NT2/D1 (cell line): ENCODE data around the gene HSPA12B.
A peak's percentile ranks its signal among the peaks of the same experiment; 100 is the strongest.

Experiments used
- DNase-seq: peaks from one replicate; pipeline ENCODE4 v3.0.0-alpha.2; 2011; ENCODE audit warnings: low read depth, low spot score
- H3K27me3 ChIP-seq: 2 replicates; pipeline ENCODE4 v1.6.0; 2011; ENCODE audit warnings: mild to moderate bottlenecking; ENCODE audit not compliant: insufficient read length, insufficient read depth
- H3K36me3 ChIP-seq: 2 replicates; pipeline ENCODE4 v1.6.1; 2011; ENCODE audit warnings: mild to moderate bottlenecking, low read length, mixed read lengths; ENCODE audit not compliant: insufficient read depth, insufficient read length
- H3K4me1 ChIP-seq: 2 replicates; pipeline ENCODE4 v1.5.1; 2011; ENCODE audit not compliant: insufficient read depth, insufficient read length
- H3K4me3 ChIP-seq: 2 replicates; pipeline ENCODE4 v1.5.1; 2011; ENCODE audit warnings: low read depth; ENCODE audit not compliant: insufficient read length
- H3K9ac ChIP-seq: 2 replicates; pipeline ENCODE4 v1.6.0; 2011; ENCODE audit warnings: low read depth; ENCODE audit not compliant: insufficient read length
- H3K9me3 ChIP-seq: 2 replicates; pipeline ENCODE4 v1.5.1; 2011; ENCODE audit warnings: mild to moderate bottlenecking, low read length; ENCODE audit not compliant: insufficient read depth
- SUZ12 ChIP-seq: IDR thresholded peaks from 2 replicates; pipeline ENCODE4 v1.6.1; 2011; ENCODE audit not compliant: insufficient read length, insufficient read depth; ENCODE audit errors: extremely low read depth
- YY1 ChIP-seq: IDR thresholded peaks from 2 replicates; pipeline ENCODE4 v1.6.1; 2011; ENCODE audit not compliant: insufficient read length, insufficient read depth
- ZNF274 ChIP-seq: IDR thresholded peaks from 2 replicates; pipeline ENCODE4 v1.6.1; 2011; ENCODE audit warnings: mild to moderate bottlenecking, low read depth, low read length

The HSPA12B gene

GRCh38 chr20:3711484-3711941 is 21.0 kb upstream of the HSPA12B start:
- TF ChIP-seq SUZ12 (no peak), YY1 (no peak), ZNF274 (no peak)
- Histone ChIP-seq H3K4me3 (no peak overlapping the region), H3K9ac (no peak overlapping the region), H3K27me3 (no peaks in the 10 kb centered on the region), H3K9me3 (no peaks in the 10 kb centered on the region), H3K36me3 (no peaks in the 10 kb centered on the region), H3K4me1 (peaks cover 2% of the 10 kb centered on the region)
- no peak for DNase-seq

GRCh38 chr20:3712279-3712873 is 20.1 kb upstream of the HSPA12B start, which contains the start of gene SIGLEC1:
TSS of gene SIGLEC1 (minus strand) at chr20:3712600. CDS start at chr20:3707128, 5,472 bp downstream.
- Histone ChIP-seq H3K9me3 (no peaks in the 10 kb centered on the region), H3K36me3 (no peaks in the 10 kb centered on the region), H3K4me1 (peaks cover 2% of the 10 kb centered on the region), H3K4me3 (no peak within 1 kb of the TSS), H3K27me3 (no peaks in the 10 kb centered on the region), H3K9ac (no peak within 1 kb of the TSS)
- no peak for DNase-seq
- TF ChIP-seq ZNF274 (no peak), YY1 (no peak), SUZ12 (no peak)

- TF ChIP-seq SUZ12, result no peak
- no peak for TF ChIP-seq YY1
- no peak for TF ChIP-seq ZNF274
- Histone ChIP-seq H3K4me3 (no peak overlapping the region), H3K9me3 (no peaks in the 10 kb centered on the region), H3K4me1 (peaks cover 2% of the 10 kb centered on the region), H3K27me3 (no peaks in the 10 kb centered on the region), H3K9ac (no peak overlapping the region), H3K36me3 (no peaks in the 10 kb centered on the region)
- no peak for DNase-seq
These were observed 18.4 kb upstream of the HSPA12B start for GRCh38 chr20:3714092-3714491.

- Histone ChIP-seq H3K27me3 (peaks cover 5% of the 10 kb centered on the region), H3K9me3 (no peaks in the 10 kb centered on the region), H3K9ac (no peak overlapping the region), H3K4me1 (no peaks in the 10 kb centered on the region), H3K36me3 (no peaks in the 10 kb centered on the region), H3K4me3 (no peak overlapping the region)
- peak; percentile 38 for DNase-seq
- TF ChIP-seq YY1 (no peak), SUZ12 (no peak), ZNF274 (no peak)
These were observed 16.2 kb upstream of the HSPA12B start for GRCh38 chr20:3716195-3716834.

GRCh38 chr20:3719046-3719445 is 13.4 kb upstream of the HSPA12B start:
- Histone ChIP-seq H3K9ac (no peak overlapping the region), H3K27me3 (peaks cover 5% of the 10 kb centered on the region), H3K4me3 (no peak overlapping the region), H3K4me1 (no peaks in the 10 kb centered on the region), H3K36me3 (no peaks in the 10 kb centered on the region), H3K9me3 (no peaks in the 10 kb centered on the region)
- DNase-seq, result no peak
- TF ChIP-seq SUZ12 (no peak), YY1 (no peak), ZNF274 (no peak)

GRCh38 chr20:3720068-3720467 is 12.4 kb upstream of the HSPA12B start:
- Histone ChIP-seq H3K27me3 (peaks cover 5% of the 10 kb centered on the region), H3K4me1 (no peaks in the 10 kb centered on the region), H3K4me3 (no peak overlapping the region), H3K9me3 (no peaks in the 10 kb centered on the region), H3K36me3 (no peaks in the 10 kb centered on the region), H3K9ac (no peak overlapping the region)
- DNase-seq, result no peak
- TF ChIP-seq ZNF274, result no peak
- TF ChIP-seq YY1, result no peak
- TF ChIP-seq SUZ12, result no peak

- no peak for DNase-seq
- TF ChIP-seq SUZ12 (no peak), ZNF274 (no peak), YY1 (no peak)
- no peaks in the 10 kb centered on the region for H3K4me1 ChIP-seq
- no peak overlapping the region for H3K9ac ChIP-seq
- no peaks in the 10 kb centered on the region for H3K9me3 ChIP-seq
- no peaks in the 10 kb centered on the region for H3K36me3 ChIP-seq
- no peak overlapping the region for H3K4me3 ChIP-seq
- H3K27me3 ChIP-seq, result peaks cover 5% of the 10 kb centered on the region
These were observed 11.9 kb upstream of the HSPA12B start for GRCh38 chr20:3720626-3721025.

- no peaks in the 10 kb centered on the region for H3K9me3 ChIP-seq
- TF ChIP-seq SUZ12, result no peak
- TF ChIP-seq YY1, result no peak
- TF ChIP-seq ZNF274, result no peak
- no peak overlapping the region for H3K4me3 ChIP-seq
- no peak overlapping the region for H3K9ac ChIP-seq
- H3K36me3 ChIP-seq, result no peaks in the 10 kb centered on the region
- peaks cover 5% of the 10 kb centered on the region for H3K27me3 ChIP-seq
- DNase-seq, result no peak
- no peaks in the 10 kb centered on the region for H3K4me1 ChIP-seq
These were observed 10.6 kb upstream of the HSPA12B start for GRCh38 chr20:3721912-3722311.
